HS-27A (cell line): Measurements from ENCODE around the gene STARD3.

Experiments
- DNase-seq: peaks from one replicate; pipeline ENCODE4 v3.0.0-alpha.2; 2012; ENCODE audit warnings: low read depth, missing footprints

The STARD3 gene

DNA sequence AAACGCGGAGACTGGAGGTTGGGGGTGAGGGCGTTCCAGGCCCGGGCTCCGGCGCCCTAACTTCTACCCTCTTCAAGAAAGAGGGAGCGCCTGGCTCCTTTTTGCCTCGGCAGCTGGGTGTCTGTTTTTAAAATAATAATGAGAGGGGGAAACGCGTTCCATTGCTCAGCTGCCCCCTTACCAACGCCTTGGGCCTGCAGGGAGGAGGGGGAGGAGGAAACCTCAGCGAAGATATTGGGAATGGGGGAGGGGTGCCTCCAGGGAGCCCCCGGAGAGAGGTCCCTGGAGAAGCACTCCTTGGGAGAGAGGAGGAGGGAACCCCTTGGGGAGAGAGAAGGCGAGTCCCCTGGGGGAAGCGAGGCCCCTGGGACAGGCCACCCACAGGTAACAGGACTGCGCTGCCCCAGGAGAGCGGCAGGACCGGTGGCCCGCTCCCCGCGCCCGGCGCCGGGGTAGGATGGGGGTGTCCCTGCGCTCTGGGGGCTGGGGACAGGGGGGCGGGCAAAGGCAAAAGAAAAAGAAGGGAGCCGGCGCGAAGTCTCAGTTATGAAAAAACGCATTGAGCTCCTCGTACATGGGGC, 31.9 kb upstream of the STARD3 start:
- no peak for DNase-seq

DNA sequence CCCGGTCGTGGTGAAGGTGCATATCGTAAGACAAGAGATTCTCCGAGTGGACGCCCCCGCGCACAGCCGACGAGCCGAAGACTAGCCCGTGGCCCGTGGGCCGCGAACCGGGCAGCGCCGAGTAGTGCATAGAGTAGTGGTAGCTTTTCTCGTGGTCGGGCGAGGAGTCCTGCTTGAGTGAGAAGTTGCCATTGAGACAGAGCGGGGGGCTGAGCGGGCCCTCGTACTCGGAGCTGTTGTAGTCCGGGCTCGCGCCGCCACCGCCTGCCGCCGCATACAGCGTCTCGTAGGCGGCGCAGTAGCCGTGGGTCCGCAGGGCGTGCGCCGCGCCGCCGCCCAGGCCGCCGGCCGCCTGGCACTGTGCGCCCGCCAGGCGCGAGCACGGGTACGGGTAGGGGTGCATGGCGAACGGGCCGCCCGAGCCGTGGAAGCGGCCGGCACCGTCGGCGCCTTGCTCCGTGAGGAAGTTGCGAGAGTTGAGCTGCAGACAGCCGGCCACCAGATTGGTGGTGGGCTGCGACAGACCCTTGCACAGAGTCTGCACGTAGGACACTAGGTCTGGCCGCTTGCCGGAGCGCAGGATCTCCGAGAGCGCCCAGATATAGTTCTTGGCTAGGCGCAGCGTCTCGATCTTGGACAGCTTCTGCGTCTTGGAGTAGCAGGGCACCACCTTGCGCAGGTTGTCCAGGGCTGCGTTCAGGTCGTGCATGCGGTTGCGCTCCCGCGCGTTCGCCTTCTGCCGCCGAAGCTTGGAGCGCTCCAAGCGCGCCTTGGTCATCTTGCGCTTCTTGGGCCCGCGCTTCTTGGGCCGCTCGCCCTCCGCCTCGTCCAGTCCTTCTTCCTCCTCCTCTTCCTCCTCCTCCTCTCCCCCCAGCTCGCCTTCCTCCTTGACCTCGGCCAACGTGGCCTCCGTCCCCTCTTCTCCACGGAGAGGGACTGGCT, 31.2 kb upstream of the STARD3 start:
- DNase-seq: no peak

DNA sequence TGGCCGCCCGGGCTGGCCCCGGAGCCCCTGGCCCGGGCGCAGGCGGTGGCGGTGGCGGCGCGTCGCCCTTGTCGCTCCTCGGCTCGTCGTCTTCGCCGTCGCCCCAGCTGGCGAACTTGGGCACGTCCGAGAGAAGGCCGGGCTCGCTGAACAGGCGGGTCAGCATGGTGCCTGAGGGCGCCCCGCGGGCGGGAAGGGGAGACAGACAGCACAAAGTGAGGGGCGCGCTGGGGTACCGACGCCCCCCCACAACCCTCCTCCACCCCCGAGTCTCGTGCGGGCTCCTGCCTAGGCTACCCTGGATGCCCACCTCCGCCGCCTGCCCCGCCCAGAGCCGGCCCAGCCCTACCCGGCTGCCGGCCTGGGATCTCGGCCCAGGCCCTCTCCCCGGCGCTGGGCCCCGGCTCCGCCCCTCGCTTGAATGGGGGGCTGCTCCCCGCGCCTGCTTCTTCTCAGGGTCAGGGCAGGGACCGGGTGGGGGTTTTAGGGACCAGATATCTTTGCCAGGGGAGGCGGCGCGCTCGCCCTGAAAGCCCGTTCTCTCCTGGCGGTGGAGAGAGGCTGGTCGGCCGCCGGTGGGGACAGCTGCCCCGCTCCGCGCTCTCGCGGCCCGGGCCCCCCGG, 30.4 kb upstream of the STARD3 start:
- no peak for DNase-seq

DNA sequence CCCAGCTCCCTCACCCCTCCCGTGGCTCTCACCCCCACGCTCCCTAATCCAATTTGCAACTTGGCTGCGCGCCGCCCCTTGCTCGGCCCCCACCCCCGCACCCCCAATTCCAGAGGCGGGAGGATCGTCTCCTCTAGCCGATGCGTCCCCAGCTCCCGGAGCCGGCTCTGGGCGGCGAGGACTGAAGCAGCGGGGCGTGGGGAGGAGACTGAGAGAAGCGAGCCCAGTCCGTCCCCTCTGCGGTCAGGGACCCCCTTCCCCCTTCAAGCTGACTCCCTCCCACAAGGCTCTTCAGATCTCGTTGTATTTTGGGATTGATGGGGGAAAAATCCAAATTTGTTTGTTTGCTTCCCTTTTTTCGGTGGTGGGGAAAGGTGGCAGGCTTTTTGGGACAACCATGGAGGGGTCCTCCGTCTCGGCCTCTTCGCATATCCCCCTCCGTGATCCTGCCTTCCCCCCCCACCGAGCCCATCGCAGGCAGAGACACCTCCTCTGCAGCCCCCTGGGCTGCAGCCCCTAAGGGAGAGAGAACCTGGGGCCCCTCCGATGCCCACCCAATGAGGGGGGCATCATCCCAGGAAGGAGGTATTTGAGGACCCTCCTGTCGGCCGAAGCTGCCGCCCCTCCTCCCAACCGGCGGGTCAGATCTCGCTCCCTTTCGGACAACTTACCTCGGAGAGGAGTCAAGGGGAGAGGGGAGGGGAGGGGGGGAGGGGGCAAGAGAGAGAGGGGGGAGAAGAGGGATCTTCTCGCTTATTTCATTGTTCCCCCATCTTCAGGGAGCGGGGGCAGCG, 29.7 kb upstream of the STARD3 start:
- DNase-seq: no peak

DNA sequence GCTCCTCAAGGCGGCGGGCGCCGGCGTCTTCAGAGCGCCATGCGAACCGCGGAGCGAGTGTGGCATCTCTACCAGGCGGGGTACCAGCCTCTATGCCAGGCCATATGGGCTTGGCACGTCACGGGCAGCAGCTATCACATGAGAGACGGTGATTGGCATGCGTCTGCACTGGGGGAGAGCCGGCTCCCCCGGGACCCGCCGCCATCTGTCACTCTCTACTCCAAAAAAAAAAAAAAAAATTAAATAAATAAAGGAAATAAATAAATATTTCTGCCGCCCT, 29.2 kb upstream of the STARD3 start, which contains the start of gene NEUROD2:
Gene NEUROD2, minus strand, starts transcription at position 70 of the 280 bp plus-strand sequence. CDS start 1,321 bp downstream, outside the sequence.
- DNase-seq: no peak

DNA sequence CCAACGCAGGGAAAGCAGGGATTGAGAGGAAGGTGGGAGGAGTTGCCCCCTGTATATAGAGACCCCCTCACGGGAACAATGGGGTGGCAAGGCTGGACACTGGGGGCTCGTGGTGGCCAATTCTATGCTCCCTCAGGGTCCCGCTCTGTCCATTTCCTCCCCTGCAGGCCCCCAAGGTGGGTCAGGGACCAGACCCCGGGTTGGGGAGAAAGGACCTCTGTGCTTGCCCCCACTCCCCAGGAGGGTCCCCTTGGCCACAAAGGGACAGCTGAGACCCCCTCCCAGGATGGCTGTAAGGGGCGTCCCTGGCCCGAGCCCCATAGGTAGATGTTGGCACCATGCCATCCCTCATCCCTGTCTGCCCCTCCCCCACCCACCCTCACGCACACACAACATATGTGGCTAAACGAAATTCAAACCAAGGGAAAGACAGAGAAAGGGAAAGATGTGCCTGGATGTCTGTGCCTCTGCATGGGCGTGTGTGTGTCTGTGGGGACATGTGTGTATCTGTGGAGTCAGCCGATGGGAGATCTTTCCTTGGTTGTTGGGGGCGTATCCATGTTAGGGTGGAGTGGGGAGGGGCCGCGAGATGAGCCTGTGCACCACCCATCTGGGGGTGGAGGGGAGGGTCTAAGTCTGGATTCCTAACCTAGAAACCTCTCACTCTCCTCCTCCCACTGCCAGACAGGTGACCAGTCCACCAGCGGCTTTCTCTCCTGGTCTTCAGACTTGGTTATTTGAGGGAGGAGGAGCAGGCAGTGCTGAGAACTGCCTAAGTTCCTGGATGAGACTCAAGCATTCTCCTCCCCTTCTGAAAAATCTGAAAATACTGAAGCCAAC, 28.6 kb upstream of the STARD3 start:
- DNase-seq: no peak

DNA sequence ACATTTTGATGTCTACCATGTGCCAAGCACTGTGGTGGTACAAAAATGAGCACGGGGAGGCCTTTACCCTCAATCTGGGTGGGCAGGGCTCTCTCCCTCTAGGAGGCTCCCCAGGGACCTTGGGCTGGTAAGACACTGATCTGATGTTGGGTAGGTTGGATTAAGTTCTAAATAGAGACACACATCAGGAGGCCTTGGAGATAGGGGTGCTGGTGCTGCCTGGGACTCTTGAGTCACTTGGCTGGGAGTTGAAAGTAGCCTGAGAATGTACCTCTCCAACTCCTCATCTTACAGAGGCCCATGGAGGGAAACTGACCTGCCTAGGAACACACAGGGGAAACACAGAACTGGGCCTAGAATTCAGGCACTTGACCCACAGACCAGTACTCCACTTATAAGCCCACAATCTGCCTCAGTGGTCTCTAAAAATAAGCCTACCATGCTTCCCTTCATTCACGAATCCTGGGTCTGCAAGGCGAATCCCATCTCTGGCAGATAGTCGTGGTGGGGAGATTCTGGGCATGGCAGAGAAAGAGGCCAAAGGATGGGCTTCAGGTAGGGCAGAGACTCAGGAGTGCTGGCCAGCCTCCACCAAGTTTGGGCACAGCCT, 27.4 kb upstream of the STARD3 start:
- DNase-seq: no peak

DNA sequence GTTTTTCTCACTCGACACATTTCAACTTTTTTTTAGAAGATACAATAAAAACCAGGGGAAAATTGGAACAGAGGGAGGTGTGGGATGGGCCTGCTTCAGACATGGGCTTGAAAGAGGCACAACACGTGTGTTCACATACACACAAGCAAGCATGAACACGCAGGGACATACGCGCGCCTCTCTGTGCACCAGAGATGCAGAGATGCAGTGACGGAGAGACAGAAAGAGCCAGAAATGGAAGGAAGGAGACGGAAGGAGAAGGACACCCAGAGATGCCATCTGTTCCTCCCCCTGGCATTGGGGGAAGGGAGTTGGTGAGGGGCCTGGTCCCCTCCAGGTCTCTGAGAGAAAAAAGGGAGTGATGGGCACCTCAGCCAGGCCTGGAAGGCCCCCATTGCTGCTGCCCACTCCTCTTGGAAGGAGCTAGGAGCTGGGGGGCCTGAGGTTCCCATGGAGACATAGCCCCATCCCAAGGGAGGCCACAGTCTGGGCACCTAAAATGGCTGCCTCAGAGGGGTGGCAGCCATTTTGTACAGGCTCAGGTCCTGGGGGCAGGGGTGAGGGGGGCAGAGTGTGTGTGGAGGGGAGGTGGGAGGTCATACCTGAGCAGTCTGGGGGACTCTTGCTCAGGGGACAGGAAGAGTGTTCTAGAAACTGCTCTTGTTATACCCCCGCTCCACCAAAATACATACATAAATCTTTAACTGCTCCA, 25.4 kb upstream of the STARD3 start:
- DNase-seq: no peak

DNA sequence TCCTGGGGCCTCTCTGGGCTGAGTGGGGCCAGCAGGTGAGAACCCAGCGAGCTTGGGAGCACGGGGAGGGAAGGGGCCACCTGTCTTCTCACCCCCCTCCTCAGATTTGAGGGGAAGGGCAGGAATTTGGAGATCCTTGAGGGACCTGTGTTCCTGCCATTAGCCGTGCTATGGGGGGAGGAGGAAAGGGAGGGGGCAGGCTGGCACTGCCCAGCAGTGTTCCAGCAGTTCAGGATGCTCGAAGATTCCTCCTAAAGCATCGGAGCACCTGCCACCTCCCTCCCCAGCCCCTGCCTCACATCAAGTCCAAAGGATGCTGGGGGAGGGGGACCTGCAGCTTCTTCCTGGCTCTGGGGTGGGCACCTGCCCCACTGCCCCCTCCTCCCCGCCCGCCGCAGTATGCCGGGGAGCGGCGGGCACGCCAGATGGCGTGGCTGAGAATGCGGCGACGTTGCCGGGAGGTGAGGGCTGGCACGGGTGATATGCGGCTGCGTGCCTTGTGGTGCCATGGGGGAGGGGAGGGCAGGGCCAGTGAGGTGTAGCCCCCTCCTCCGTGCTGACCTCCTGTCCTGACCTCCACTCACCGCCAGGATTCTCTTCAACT, 24.6 kb upstream of the STARD3 start:
- DNase-seq: no peak

DNA sequence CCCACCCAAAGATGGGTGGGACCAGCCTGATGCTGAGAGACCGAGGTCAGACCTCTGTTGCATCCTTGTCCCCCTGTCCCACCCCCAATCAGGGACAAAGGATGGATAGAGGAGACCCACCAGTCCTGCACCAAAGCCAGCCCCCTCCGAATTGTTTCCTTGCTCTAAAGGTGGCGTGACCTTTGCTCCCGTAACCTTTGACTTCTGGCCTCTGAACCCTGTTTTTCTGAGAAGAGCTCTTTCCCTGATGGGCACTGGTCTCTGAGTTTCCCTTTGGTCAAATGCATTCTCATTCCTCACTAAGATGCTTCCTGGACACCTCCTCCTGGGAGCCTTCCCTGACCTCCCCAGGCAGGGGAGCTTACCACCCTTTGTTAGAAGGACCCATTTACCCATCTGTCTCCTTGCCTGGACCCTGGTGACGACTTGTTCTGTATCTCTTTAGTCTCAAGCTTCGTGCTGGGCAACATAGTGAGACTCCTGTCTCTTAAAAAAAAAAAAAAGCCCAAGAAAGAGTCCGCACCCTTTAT, 23.9 kb upstream of the STARD3 start:
- DNase-seq: no peak

DNA sequence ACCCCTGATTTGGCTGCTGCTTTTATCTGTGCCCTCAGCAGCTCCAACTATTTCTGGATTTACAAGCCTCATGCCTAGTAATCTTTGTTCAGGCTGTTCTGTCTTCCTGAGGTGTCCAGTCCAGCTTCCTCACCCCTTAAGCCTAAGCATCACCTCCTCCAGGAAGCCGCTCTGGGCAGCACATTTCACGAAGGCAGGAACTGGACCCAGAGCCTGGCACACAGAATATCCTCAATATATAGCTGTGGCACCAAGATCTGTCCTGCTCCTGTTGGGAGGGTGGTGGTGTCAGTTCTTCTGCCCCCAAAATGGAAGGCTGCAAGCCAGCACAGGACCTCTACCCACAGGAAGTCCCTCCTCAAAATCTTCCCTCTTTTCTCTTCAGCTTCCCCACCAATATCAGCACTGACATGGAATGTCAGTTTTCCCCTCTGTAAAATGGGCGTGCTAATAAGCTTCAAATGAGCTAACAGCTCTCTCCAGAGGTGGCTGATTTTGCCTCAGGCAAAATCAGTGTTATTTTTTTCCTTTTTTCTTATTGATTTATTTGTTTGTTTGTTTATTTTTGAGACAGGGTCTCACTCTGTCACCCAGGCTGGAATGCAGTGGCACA, 22.3 kb upstream of the STARD3 start:
- DNase-seq: no peak

DNA sequence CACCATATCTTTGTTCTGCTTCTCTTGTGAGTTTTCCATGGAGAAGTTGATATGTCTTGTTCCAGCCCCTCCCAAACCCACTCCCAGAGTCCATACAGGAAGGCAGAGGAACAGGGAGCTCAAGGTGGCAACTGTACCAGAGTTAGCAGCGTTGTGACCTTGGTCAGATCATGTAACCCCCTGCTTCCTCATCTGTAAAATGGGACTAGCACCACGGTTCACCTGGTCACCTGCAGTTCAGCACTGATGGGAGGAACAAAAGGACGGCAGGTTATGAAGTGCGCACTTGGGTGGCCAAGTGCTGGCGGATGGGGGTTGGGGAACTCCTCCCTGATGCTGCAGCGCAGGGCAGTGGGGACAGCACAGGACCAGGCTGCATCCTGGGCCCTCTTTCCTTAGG, 21.5 kb upstream of the STARD3 start:
- DNase-seq: no peak

DNA sequence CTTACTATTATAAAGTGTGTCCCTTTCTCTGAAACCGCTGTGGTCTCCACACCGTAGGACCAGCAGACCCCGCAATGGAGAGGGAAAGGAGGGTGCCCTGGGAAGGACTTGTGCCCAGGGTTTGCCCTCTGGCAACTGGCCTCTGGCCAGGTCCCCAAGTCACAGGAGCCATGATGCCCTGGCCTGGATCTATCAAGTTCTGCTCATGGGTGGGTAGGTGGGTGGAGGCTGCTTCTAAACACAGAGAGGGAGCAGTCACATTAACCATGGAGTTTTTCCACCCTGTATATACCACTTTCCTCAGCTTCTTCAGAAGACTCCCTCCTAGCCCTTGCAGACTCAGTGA, 19.9 kb upstream of the STARD3 start:
- DNase-seq: no peak

DNA sequence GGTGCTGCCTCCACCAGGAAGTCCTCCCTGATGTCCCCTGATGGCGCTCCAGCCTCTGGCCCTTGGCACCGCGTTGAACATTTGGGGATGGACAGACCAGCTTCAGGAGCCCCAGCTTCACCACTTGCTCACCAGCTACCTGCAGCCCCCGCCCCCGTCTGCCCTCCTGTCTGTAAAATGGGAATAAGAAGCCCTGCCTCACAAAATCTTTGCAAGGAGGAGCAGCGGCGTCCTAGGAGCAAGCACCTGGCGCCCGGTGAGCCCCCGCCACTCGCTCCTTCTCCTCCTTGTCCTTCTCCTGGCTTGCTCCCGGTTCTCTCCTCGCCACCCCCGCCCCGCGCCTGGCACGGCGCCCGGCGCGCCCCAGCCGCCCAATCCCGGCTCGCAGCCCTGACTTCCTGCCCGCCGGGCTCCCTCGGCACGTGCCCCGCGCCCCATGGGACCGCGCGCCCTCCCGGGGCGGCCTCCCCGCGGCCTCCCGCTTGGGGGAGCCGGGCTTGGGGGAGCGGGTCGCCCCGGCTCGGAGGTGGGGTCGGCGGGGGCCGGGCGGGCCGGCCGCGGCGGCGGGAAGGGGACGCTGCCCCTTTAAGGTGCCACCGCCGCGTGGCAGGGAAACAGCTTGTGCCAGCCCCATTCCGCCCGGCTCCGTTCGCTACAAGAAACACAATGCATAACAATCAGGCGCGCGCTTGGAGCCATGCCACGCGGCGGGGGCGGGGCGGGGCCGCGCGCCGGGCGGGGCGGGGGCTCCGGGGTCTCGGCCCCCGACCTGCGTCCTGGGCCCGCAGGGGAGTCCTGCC, 19.3 kb upstream of the STARD3 start:
- no peak for DNase-seq

DNA sequence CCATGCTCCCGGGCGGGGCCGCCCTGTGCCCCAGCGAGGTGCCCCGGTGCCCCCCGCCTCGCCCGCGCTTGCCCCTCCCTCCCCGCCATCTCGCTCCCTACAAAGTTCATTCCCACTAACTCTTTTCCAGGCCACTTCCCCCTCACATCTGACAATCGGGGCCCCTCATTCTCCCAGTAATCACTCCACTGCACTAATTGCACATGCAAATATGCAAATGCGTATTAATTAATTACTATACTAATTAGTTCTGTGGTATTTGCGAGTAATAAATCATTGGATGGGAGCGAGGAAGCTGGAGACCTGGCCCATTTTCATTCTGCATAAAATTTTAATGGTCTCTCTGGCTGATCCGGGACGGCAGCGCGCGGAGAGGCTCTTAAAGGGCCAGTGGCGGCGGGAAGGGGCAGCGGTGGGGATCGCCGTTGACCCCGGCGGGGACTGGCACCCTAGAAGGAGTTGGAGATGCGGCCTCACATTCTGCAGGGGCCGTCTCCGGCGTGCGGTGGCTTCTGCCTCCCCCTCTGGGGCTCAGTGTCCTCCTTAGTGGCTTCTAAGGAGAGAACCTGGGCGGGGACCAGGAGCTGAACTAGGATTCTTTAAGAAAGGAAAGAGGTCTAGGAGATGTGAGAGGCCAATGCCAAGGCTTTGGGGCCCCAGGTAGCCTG, 18.6 kb upstream of the STARD3 start:
- DNase-seq: no peak

DNA sequence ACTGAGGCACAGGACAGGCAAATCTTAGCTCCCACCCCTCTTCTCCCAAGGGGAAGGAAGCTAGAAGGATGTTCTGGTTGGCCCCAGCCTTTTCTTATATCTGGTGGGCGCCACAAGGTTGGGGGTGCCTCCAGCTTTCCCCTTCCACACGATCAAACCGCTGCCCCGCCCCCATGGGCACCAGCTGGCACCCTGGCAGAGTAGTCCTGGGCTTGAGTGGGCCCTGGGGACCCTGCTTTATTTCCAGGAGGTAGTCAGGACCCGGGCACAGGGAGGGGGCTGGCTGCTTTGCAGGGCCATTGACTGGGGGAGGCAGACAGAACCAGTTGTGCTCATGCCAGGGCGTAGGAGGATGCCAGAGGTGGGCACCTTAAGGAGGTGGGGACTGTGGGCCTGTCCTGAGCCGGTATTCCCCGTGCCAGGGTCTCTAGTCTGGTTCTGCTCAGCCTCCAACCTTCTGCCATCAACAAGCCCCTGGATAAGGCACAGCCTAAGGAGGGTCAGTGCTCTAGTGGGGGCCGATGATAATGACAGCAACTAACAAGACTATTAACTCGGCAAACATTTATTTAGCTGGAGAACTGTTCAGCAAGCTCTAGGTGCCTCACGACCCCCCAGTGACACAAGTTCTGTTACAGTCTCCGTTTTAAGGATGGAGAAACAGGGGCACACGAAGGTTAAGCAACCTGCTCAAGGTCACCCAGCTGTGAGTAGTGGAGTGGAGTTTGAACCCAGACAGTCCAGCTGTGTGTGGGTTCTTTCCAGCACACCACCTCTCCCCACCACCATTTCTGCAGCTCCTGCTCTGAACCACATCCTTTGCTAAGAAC, 17.8 kb upstream of the STARD3 start:
- no peak for DNase-seq

DNA sequence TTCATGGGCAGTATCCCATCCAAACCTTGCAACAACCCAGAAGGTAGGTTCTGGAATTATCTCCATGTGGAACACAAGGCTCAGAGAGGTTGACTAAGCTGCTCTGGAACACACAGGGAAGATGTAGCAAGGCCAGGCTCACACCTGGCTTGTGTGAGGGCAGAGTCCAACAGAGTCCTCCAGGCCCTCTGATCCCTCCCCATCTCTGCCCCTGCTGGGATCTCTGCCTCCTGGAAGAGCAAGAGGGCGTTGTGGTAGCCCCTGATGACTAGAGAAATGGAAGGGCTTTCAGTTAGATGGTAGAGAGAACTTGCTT, 17.2 kb upstream of the STARD3 start:
- no peak for DNase-seq
